NOMO-1 treated with DMSO at 0.1 percent for 48 hours (cell line): ENCODE data around the gene JAKMIP3.
"Not testable (repeated sequence)": the region's sequence is repeated elsewhere in the genome, so short reads cannot be mapped to it uniquely, and the experiment has no call there.

Experiments used
- DNase-seq: peaks from one replicate; lab custom pipeline; 2025; ENCODE audit not compliant: unreplicated experiment; lab: John Stamatoyannopoulos, UW

Gene JAKMIP3

DNA sequence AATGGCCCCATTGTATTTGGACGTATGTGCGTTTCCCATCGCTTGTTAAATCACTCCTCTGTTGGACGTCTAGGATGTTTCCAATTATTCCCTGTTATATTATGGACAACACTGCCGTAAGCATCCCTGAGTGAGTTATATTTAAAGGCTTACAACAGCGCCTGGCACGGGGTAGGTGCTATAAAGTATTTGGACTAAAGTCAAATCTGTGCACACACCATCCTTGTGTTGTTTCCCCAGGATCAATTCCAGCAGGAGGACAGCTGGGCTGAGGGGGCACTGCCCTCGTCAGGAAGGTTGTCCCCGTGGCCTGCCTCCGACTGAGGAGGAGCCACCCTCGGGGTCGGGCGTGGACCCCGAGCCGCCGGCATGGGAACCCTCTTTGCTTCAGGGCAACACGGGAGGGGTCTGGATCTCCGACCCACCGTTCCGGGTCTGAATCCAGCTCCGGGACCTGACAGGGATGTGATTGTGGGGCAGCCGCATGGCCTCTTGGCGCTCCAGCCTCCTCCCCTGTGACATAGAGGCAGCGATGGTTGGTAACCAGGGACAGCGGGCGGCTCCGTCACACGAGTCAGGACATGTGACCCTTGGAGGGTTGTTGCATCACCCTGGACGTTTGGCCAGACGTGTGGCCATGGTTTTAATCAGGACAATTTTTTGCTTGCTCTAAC lies 1.5 kb upstream of the JAKMIP3 start:
- no peak for DNase-seq

DNA sequence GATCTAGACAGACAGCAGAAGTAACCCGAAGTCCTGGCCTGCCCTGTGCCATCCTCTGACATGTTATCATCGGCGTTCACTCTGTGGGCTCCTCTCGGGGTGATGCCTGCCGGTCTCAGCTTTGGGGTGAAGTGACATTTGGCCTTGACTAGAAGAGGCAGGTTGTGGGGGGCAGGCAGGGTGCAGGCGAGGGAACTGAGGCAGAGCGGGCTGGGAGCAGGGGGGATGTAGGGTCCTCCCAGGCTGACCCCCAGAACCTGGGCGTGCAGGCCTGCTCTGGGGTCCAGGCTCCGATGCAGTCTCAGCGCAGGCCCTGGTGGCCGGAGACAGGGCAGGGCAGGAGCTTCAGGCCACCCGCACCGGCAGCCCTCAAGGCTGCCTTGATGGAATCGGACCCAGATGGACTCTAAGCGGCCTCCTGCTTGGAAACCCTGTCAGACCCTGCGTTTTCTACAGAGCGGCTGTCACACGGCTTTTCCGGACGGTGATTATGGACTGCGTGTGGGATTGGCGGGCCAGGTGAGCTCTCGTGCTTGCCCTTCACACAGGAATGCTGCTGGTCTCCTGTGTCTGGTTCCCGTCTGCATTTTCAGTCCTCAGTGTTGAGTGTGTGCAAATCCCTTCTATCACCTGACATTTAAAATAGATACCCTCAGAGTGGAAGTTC lies 842 bp upstream of the JAKMIP3 start:
- DNase-seq: no peak

GRCh38 chr10:132066186-132066585 lies 440 bp downstream of the JAKMIP3 start:
- no peak for DNase-seq

DNA sequence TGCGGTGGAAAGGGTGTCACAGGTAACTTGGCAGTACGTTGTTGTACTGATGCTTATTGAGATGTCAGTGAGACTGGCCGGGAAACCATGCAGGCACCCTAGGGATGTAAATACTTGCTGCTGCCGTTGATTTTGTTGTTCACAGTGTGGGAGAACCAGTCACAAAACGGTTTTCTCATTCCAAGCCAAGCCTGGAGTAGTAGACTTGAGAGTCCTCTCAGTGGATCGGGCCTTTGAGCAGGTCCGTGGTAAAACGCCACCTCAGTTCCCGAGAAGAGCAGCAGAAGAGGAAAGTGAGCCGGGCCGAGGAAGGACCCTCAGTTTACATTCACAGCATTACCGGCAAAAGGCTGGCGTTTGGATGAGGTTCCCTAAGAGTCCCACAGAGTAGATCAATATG lies 1.1 kb downstream of the JAKMIP3 start:
- DNase-seq: no peak

DNA sequence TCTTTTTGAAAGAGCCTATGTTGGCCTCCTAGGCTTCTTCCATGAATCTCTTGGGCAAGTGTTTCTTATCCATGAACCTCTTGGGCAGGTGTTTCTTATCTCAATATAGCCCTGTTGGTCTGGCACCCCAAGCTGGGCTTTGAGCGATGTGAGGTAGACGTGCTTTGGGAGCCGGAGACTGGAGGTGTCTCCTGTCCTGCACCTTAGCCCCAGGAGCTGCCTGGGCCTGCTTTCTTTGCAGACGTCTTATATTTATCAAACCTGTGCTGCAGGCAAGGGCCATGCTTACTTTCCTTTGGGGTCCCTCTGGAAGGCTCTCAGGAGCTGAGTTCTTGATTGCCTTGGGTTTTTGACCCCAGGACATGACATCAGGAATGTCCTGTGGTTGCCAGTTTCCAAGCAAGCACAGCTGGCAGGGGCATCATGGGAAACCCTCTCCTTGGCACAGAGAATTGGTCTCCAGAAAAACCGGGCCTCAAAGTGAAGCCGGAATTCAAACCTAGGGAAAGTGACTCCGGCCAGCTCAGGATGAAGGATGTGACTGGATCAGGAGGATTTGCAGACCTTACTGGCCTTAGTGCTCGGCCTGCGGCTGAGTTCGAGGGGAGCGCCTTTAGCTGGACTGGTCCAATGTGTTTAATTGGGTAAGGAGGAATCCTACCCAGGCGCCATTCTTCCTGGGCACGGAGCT lies 2.8 kb downstream of the JAKMIP3 start:
- DNase-seq: no peak

GRCh38 chr10:132069122-132069848 lies 3.5 kb downstream of the JAKMIP3 start:
- no peak for DNase-seq

DNA sequence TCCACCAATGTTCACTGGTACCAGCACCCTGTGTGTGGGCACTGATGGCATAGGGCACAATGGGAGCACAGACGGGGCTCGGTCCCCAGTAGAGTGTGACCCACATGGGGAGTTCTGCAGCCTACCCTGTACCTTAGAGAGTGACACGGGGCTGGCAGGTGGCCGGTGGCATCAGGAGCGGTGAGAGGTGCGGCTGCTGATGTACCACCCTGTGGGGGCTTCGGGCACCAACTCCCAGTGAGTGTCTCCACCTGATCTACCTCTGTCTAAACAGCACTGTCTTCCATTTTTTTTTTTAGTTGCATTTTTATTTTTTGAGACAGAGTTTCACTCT lies 4.1 kb downstream of the JAKMIP3 start:
- no peak for DNase-seq

DNA sequence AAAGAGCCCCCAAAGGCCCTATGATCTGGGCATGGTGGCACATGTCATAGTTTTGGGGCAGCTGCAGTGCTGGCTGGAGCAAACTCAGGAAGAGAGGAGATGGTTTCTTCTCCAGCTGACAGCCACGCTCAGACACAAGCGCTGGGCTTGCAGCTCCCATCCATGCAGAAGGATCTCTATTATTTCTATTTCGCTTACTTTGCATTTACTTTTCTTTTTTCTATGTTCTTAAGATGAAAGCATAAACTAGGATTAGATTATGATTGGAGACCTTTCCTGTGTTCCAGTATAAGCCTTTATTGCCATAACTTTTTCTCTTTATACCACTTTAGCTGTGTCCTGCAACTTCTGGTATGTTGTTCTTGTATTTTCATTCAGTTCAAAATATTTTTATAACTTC lies 5.0 kb downstream of the JAKMIP3 start:
- no peak for DNase-seq

- no peak for DNase-seq
Observed at GRCh38 chr10:132071667-132072066, 5.9 kb downstream of the JAKMIP3 start.

GRCh38 chr10:132075909-132076577 lies 10.3 kb downstream of the JAKMIP3 start:
- DNase-seq: no peak

- no peak for DNase-seq
Observed at GRCh38 chr10:132076578-132077081, 10.9 kb downstream of the JAKMIP3 start.

DNA sequence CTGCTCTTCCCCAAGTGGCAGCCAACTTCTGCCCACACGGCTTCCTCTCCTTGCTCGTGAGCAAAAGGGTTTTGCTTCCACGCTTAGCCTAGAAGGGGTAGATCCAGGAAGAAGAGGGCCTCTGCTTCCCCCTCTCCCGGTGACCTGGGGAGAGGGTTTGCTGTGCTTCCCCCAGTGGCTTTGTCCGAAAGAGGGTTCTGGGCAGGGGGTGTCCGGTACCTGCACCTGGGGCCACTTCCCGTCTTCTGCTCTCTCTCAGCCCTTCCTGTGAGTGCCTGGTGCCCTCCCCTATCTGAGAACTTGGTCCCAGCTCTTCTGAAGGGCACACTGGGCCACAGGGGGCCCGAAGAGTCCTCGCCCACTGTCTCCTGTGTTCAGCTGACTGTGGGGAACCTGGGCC lies 11.3 kb downstream of the JAKMIP3 start:
- DNase-seq: no peak

GRCh38 chr10:132078746-132079345 lies 13.1 kb downstream of the JAKMIP3 start:
- DNase-seq: no peak

DNA sequence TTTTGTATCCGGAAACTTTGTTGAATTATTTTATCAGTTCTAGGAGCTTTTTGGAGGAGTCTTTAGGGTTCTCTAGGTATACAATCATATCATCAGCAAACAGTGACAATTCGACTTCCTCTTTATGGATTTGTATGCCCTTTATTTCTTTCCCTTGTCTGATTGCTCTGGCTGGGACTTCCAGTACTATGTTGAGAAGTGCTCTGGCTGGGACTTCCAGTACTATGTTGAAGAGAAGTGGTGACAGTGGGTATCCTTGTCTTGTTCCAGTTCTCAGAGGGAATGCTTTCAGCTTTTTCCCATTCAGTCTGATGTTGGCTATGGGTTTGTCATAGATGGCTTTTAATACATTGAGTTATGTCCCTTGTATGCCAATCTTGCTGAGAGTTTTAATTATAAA lies 18.6 kb downstream of the JAKMIP3 start:
- not testable (repeated sequence) for DNase-seq

GRCh38 chr10:132093236-132093635 lies 27.5 kb downstream of the JAKMIP3 start:
- DNase-seq: not testable (repeated sequence)

DNA sequence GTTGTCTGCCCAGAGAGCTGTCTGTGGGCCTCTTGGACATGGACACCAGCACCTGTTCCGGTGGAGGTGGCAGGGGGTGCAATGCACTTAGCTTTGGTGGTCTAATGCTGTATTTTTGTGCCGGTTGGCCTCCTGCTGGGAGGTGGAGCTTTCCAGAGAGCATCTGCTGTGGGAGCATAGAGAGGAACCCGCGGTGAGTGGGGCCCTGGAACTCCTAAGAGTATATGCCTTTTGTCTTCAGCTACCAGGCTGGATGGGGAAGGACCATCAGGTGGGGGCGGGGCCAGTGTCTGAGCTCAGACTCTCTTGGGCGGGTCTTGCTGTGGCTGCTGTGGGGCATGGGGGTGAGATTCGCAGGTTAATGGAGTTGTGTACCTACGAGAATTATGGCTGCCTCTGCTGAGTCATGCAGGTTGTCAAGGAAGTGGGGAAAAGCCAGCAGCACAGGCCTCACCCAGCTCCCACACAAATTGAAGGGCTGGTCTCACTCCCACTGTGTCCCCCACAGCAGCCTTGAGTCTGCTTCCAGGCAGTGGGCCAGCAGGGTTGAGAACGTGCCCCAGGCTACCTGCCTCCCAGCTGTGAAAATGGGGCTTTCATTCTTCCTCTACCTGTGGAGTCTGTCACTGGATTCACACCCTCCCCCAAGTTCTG lies 29.0 kb downstream of the JAKMIP3 start:
- no peak for DNase-seq

GRCh38 chr10:132095403-132096113 lies 29.8 kb downstream of the JAKMIP3 start:
- no peak for DNase-seq

- peak; percentile 12 for DNase-seq
Observed at GRCh38 chr10:132096223-132096622, 30.5 kb downstream of the JAKMIP3 start.

- no peak for DNase-seq
Observed at GRCh38 chr10:132096863-132097478, 31.2 kb downstream of the JAKMIP3 start.
